Activated T-helper 1 cell treated with anti-CD3 and anti-CD28 coated beads, Interleukin-12 subunit alpha, Interleukin-12 subunit beta, Interleukin-2, Interleukin-4 antibody, amounts not matched to agents 30 ng/mL and 10 ng/mL and 1 ng/mL, durations not matched to agents 14 hours and 24 hours and 36 hours (primary cell): ENCODE results near the gene MGAT4A. TPM values are rescaled to one million over a fixed set of nuclear protein-coding genes. Genes with fewer than 3 reads are reported as not detected.
A peak's percentile ranks its signal among the peaks of the same experiment; 100 is the strongest.

ENCODE experiments used
- DNase-seq: peaks from one replicate; pipeline ENCODE4 v3.0.0; 2021; ENCODE audit warnings: low spot score
- H3K27ac Mint-ChIP-seq: one replicate; pipeline ENCODE4 v1.8.0; 2021; ENCODE audit warnings: mild to moderate bottlenecking, mixed read lengths
- H3K27me3 Mint-ChIP-seq: one replicate; pipeline ENCODE4 v1.8.0; 2022; ENCODE audit warnings: mild to moderate bottlenecking, moderate library complexity, mixed read lengths; ENCODE audit not compliant: insufficient read depth
- H3K36me3 Mint-ChIP-seq: one replicate; pipeline ENCODE4 v1.8.0; 2021; ENCODE audit warnings: low read depth, mixed read lengths
- H3K4me1 Mint-ChIP-seq: one replicate; pipeline ENCODE4 v1.8.0; 2021; ENCODE audit warnings: low read depth, mixed read lengths
- H3K4me3 Mint-ChIP-seq: one replicate; pipeline ENCODE4 v1.8.0; 2021; ENCODE audit warnings: mild to moderate bottlenecking, moderate library complexity, mixed read lengths
- H3K9me3 Mint-ChIP-seq: one replicate; pipeline ENCODE4 v1.8.0; 2021; ENCODE audit warnings: mixed read lengths
- intact Hi-C: fragments of 100-400 bp; cut with micrococcal nuclease; formaldehyde crosslinking; loops from one replicate; pipeline ENCODE4 v1.15.1; 2024
- total RNA-seq: library from RNA; stranded (reverse); gene quantifications from 2 replicates; pipeline ENCODE4 v1.2.3, GENCODE V29; 2022

The MGAT4A gene
- total RNA-seq, 1 donor from 2014 or later, result 49.7 TPM

- H3K27me3 Mint-ChIP-seq, result no peaks in the 10 kb centered on the region
- H3K36me3 Mint-ChIP-seq, result peaks cover 45% of the 10 kb centered on the region
- peak overlapping the region; percentile 65 for H3K4me3 Mint-ChIP-seq
- intact Hi-C loops, result loop anchor here (5.0 kb wide), 4 partner anchors 267 to 1762 kb away; partner anchors contain the start of genes CHST10, EIF5B, LIPT1 and TSGA10
- peak overlapping the region; percentile 84 for H3K27ac Mint-ChIP-seq
- H3K9me3 Mint-ChIP-seq, result peaks cover 15% of the 10 kb centered on the region
- H3K4me1 Mint-ChIP-seq, result peaks cover 91% of the 10 kb centered on the region
- no peak for DNase-seq
These were observed 76.0 kb downstream of the MGAT4A start for GRCh38 chr2:98654699-98655495.

- peaks cover 66% of the 10 kb centered on the region for H3K4me1 Mint-ChIP-seq
- intact Hi-C loops, result loop anchor here (5.0 kb wide), 2 partner anchors 271 to 1766 kb away; partner anchors contain the start of gene CHST10
These were observed 79.9 kb downstream of the MGAT4A start for GRCh38 chr2:98650998-98651397.

GRCh38 chr2:98649992-98650375, 80.9 kb downstream of the MGAT4A start:
- Mint-ChIP-seq H3K27ac (peak overlapping the region; percentile 2), H3K27me3 (no peaks in the 10 kb centered on the region), H3K4me3 (no peak overlapping the region), H3K9me3 (peaks cover 18% of the 10 kb centered on the region), H3K4me1 (peaks cover 57% of the 10 kb centered on the region), H3K36me3 (peaks cover 48% of the 10 kb centered on the region)
- intact Hi-C loops, result loop anchor here (1.0 to 5.0 kb wide), 8 partner anchors 86 to 1767 kb away; partner anchors contain the start of gene CHST10
- no peak for DNase-seq

More at GRCh38 chr2:98650998-98651397, 79.9 kb downstream of the MGAT4A start:
- DNase-seq, result no peak
- Mint-ChIP-seq H3K27me3 (no peaks in the 10 kb centered on the region), H3K27ac (peak overlapping the region; percentile 37), H3K9me3 (peaks cover 18% of the 10 kb centered on the region), H3K36me3 (peaks cover 45% of the 10 kb centered on the region), H3K4me3 (no peak overlapping the region)

GRCh38 chr2:98649135-98649991, 81.6 kb downstream of the MGAT4A start:
- DNase-seq, result peak; percentile 70
- peak overlapping the region; percentile 2 for H3K27ac Mint-ChIP-seq
- H3K9me3 Mint-ChIP-seq, result peaks cover 18% of the 10 kb centered on the region
- H3K36me3 Mint-ChIP-seq, result peaks cover 44% of the 10 kb centered on the region
- peaks cover 51% of the 10 kb centered on the region for H3K4me1 Mint-ChIP-seq
- intact Hi-C loops, result loop anchor here (1.0 to 2.0 kb wide), 6 partner anchors 87 to 529 kb away; no protein-coding TSS in a partner anchor
- no peaks in the 10 kb centered on the region for H3K27me3 Mint-ChIP-seq
- H3K4me3 Mint-ChIP-seq, result no peak overlapping the region

- no peak for DNase-seq
- Mint-ChIP-seq H3K36me3 (peaks cover 43% of the 10 kb centered on the region), H3K4me3 (no peak overlapping the region), H3K9me3 (peaks cover 18% of the 10 kb centered on the region), H3K27ac (no peak overlapping the region), H3K27me3 (no peaks in the 10 kb centered on the region), H3K4me1 (peaks cover 49% of the 10 kb centered on the region)
- intact Hi-C loops, result loop anchor here (2.0 kb wide), 2 partner anchors 112 to 530 kb away; no protein-coding TSS in a partner anchor
These were observed 82.5 kb downstream of the MGAT4A start for GRCh38 chr2:98648451-98648850.

GRCh38 chr2:98647636-98648035, 83.3 kb downstream of the MGAT4A start:
- H3K4me1 Mint-ChIP-seq, result peaks cover 41% of the 10 kb centered on the region

GRCh38 chr2:98643496-98644100, 87.3 kb downstream of the MGAT4A start:
- no peaks in the 10 kb centered on the region for H3K9me3 Mint-ChIP-seq
- H3K36me3 Mint-ChIP-seq, result peaks cover 36% of the 10 kb centered on the region
- no peak for DNase-seq
- peaks cover 20% of the 10 kb centered on the region for H3K4me1 Mint-ChIP-seq
- H3K4me3 Mint-ChIP-seq, result no peak overlapping the region
- H3K27me3 Mint-ChIP-seq, result no peaks in the 10 kb centered on the region
- intact Hi-C loops, result no loop called here
- H3K27ac Mint-ChIP-seq, result no peak overlapping the region

More at GRCh38 chr2:98647636-98648035, 83.3 kb downstream of the MGAT4A start:
- intact Hi-C loops, result loop anchor here (2.0 kb wide), 2 partner anchors 113 to 531 kb away; no protein-coding TSS in a partner anchor
- no peak for DNase-seq
- Mint-ChIP-seq H3K27ac (no peak overlapping the region), H3K27me3 (no peaks in the 10 kb centered on the region), H3K4me3 (no peak overlapping the region), H3K36me3 (peaks cover 43% of the 10 kb centered on the region), H3K9me3 (peaks cover 18% of the 10 kb centered on the region)

GRCh38 chr2:98637401-98638147, 93.4 kb downstream of the MGAT4A start:
- H3K4me1 Mint-ChIP-seq, result peaks cover 48% of the 10 kb centered on the region
- H3K27ac Mint-ChIP-seq, result peak overlapping the region; percentile 89
- H3K36me3 Mint-ChIP-seq, result peaks cover 33% of the 10 kb centered on the region
- DNase-seq, result peak; percentile 44
- no peaks in the 10 kb centered on the region for H3K27me3 Mint-ChIP-seq
- peak overlapping the region; percentile 57 for H3K4me3 Mint-ChIP-seq
- intact Hi-C loops, result loop anchor here (1.0 to 2.0 kb wide), 2 partner anchors 19 to 29 kb away; partner anchors contain the start of genes COA5 and UNC50
- no peaks in the 10 kb centered on the region for H3K9me3 Mint-ChIP-seq

GRCh38 chr2:98634406-98635092, 96.4 kb downstream of the MGAT4A start:
- peak; percentile 26 for DNase-seq
- peaks cover 32% of the 10 kb centered on the region for H3K36me3 Mint-ChIP-seq
- no peaks in the 10 kb centered on the region for H3K27me3 Mint-ChIP-seq
- peak overlapping the region; percentile 30 for H3K4me3 Mint-ChIP-seq
- H3K4me1 Mint-ChIP-seq, result peaks cover 40% of the 10 kb centered on the region
- no peaks in the 10 kb centered on the region for H3K9me3 Mint-ChIP-seq
- intact Hi-C loops, result loop anchor here (1.0 kb wide), 1 partner anchor 203 kb away; no protein-coding TSS in a partner anchor
- H3K27ac Mint-ChIP-seq, result peak overlapping the region; percentile 70

GRCh38 chr2:98632351-98632750, 98.6 kb downstream of the MGAT4A start:
- intact Hi-C loops, result no loop called here
- no peak for DNase-seq
- Mint-ChIP-seq H3K27ac (no peak overlapping the region), H3K36me3 (peaks cover 37% of the 10 kb centered on the region), H3K4me1 (peaks cover 25% of the 10 kb centered on the region), H3K9me3 (no peaks in the 10 kb centered on the region), H3K27me3 (no peaks in the 10 kb centered on the region), H3K4me3 (no peak overlapping the region)

- Mint-ChIP-seq H3K4me1 (peaks cover 24% of the 10 kb centered on the region), H3K9me3 (no peaks in the 10 kb centered on the region), H3K27me3 (no peaks in the 10 kb centered on the region), H3K36me3 (peaks cover 25% of the 10 kb centered on the region), H3K4me3 (no peak overlapping the region), H3K27ac (no peak overlapping the region)
- intact Hi-C loops, result no loop called here
- no peak for DNase-seq
These were observed 107.3 kb downstream of the MGAT4A start for GRCh38 chr2:98623657-98624056.
